Measurements from ENCODE around the gene MOGAT3. TPM values are rescaled to one million over a fixed set of nuclear protein-coding genes. Genes with fewer than 3 reads are reported as not detected.

The MOGAT3 gene
- total RNA-seq, 1 experiment from 2014 or later = 0.15 TPM

DNA sequence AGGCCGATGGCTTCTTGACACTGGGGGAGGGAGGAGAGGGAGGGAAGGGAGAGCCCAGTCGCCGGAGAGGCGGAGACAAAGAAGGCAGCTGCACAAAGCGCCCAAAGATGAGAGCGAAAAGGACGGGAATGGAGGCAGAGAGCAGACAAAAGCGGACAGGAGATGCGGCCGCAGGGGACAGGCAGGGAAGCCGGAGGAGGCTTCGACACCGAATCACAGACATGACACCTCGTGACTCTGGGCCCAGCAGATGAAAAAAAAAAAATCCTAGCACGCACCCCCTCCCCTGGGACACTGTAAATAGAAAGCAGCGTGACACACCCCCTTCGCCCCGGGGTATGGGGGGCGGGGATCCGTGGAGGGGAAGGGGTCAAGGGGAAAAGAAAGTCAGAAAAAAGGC, 21.7 kb downstream of the MOGAT3 start:
- Histone ChIP-seq H3K4me1 (ENCODE audit: insufficient read depth, low read length) (no peaks in the 10 kb centered on the region; the same call in 1 of the 2 replicates), H4K5ac (ENCODE audit: insufficient read length, low read depth, low read length) (no peak overlapping the region), H2BK20ac (ENCODE audit: low read depth, low read length, poor library complexity, severe bottlenecking) (no peak overlapping the region), H4K91ac (ENCODE audit: insufficient read length, low read depth, low read length) (no peak overlapping the region), H3K9me3 (ENCODE audit: control insufficient read depth, low read depth, low read length) (no peaks in the 10 kb centered on the region), H3K27me3 (ENCODE audit: insufficient read depth, low read length) (peaks cover 31% of the 10 kb centered on the region; the same call in 1 of the 2 replicates), H3K79me1 (ENCODE audit: insufficient read depth, low read depth, low read length, poor library complexity, severe bottlenecking) (no peaks in the 10 kb centered on the region), H2BK15ac (ENCODE audit: low read depth, low read length) (no peak overlapping the region), H4K8ac (replicated peaks; ENCODE audit: insufficient read length, low read depth, low read length) (no peak overlapping the region), H3K14ac (ENCODE audit: insufficient read depth, low read length) (no peak overlapping the region), H3K9ac (ENCODE audit: extremely low read depth, insufficient read length, low read length) (no peak overlapping the region), H4K20me1 (ENCODE audit: control insufficient read depth, insufficient read depth, insufficient read length) (no peaks in the 10 kb centered on the region), H3K23ac (ENCODE audit: insufficient read length, low read depth, low read length) (no peak overlapping the region), H2AK5ac (ENCODE audit: insufficient read length, low read length) (no peak overlapping the region), H3T11ph (ENCODE audit: low read length) (no peak overlapping the region), H3K4ac (ENCODE audit: low read depth, low read length) (no peak overlapping the region), H2BK12ac (ENCODE audit: insufficient read length, low read depth, low read length) (no peak overlapping the region), H3K79me2 (ENCODE audit: insufficient read depth, low read length) (no peaks in the 10 kb centered on the region), H3K23me2 (ENCODE audit: insufficient read length, low read depth, low read length, poor library complexity, severe bottlenecking) (peaks cover 21% of the 10 kb centered on the region), H3K4me2 (ENCODE audit: insufficient read depth, insufficient read length, low read length) (peak overlapping the region; percentile 91), H3K18ac (ENCODE audit: insufficient read length, low read depth, low read length) (no peak overlapping the region), H2AFZ (ENCODE audit: low read length) (no peak overlapping the region), H3K27ac (ENCODE audit: insufficient read length, low read depth, low read length) (no peak overlapping the region), H3K56ac (ENCODE audit: insufficient read length, low read depth, low read length) (no peak overlapping the region), H2BK5ac (ENCODE audit: insufficient read length, low read length) (no peak overlapping the region), H2BK120ac (ENCODE audit: low read depth, low read length, poor library complexity, severe bottlenecking) (no peak overlapping the region)
- no peak for DNase-seq
- Mint-ChIP-seq H3K4me3 (peak overlapping the region; percentile 61 to 90), H3K27me3 (ENCODE audit: low read depth) (peaks cover 81% of the 10 kb centered on the region), H3K36me3 (ENCODE audit: insufficient read depth in 1 of 3, low read depth in 3 of 3) (no peaks in the 10 kb centered on the region), H3K9me3 (peaks cover 0 to 2% of the 10 kb centered on the region in 2 experiments; a peak in 2 of 5 replicates), H3K27ac (no peak overlapping the region), H3K4me1 (peaks cover 19 to 23% of the 10 kb centered on the region in 2 experiments)
- no CpG with 5 or more reads among the region's 20 CpGs for WGBS (ENCODE audit: extremely low coverage, insufficient read length, low lambda C conversion rate)
- TF ChIP-seq, protein P1, sequence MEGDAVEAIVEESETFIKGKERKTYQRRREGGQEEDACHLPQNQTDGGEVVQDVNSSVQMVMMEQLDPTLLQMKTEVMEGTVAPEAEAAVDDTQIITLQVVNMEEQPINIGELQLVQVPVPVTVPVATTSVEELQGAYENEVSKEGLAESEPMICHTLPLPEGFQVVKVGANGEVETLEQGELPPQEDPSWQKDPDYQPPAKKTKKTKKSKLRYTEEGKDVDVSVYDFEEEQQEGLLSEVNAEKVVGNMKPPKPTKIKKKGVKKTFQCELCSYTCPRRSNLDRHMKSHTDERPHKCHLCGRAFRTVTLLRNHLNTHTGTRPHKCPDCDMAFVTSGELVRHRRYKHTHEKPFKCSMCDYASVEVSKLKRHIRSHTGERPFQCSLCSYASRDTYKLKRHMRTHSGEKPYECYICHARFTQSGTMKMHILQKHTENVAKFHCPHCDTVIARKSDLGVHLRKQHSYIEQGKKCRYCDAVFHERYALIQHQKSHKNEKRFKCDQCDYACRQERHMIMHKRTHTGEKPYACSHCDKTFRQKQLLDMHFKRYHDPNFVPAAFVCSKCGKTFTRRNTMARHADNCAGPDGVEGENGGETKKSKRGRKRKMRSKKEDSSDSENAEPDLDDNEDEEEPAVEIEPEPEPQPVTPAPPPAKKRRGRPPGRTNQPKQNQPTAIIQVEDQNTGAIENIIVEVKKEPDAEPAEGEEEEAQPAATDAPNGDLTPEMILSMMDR (conservative IDR thresholded peaks at IDR 0.05) = no peak
